CD4-positive, alpha-beta T cell treated with Interleukin-4 for 1 hour (primary cell): ENCODE results near the gene PLEKHA4.
A peak's percentile ranks its signal among the peaks of the same experiment; 100 is the strongest.
"Not testable (repeated sequence)": the region's sequence is repeated elsewhere in the genome, so short reads cannot be mapped to it uniquely, and the experiment has no call there.

Source experiments
- DNase-seq, 2 donors: peaks; one replicate each; pipeline ENCODE4 v3.0.0-alpha.2; 2020 to 2022

Gene PLEKHA4

DNA sequence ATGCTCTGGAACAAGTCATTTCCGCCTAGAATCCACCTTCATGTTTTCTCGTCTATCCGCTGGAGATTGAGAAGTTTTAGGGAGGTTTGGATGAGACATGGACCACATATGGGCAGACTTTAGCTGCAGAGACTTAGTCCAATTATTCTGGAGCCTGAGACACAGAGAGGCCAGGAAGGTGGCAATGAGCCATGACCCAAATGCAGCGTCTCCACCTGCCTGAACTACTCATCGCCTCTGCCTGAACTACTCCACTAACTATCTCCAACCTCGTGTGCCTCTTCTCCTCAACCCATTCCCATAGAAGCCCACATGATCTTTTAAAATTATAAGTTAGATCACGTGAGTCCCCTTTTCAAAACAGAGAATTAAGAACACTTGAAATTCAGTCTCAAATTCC is 5.6 kb downstream of the PLEKHA4 start:
- DNase-seq, result no peak

DNA sequence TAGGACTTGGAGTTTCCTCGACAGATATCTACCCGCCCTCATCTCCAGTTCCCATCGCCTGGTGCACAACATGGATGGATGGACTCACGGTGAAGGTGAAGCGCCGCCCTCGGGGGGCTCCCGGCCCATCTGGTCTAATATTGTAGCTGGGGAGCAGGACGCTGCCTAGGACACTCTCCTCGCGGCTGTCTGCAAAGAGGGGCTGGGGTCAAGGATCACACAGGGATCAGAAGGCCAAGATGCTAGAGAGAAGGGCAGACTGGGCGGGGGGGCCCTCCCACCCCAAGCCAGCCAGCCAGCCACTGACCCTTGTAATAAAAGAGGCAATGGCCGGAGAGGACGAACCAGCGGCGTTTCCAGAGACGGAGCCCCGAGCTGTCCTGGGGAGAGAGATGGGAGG is 7.1 kb downstream of the PLEKHA4 start:
- DNase-seq, result no peak

DNA sequence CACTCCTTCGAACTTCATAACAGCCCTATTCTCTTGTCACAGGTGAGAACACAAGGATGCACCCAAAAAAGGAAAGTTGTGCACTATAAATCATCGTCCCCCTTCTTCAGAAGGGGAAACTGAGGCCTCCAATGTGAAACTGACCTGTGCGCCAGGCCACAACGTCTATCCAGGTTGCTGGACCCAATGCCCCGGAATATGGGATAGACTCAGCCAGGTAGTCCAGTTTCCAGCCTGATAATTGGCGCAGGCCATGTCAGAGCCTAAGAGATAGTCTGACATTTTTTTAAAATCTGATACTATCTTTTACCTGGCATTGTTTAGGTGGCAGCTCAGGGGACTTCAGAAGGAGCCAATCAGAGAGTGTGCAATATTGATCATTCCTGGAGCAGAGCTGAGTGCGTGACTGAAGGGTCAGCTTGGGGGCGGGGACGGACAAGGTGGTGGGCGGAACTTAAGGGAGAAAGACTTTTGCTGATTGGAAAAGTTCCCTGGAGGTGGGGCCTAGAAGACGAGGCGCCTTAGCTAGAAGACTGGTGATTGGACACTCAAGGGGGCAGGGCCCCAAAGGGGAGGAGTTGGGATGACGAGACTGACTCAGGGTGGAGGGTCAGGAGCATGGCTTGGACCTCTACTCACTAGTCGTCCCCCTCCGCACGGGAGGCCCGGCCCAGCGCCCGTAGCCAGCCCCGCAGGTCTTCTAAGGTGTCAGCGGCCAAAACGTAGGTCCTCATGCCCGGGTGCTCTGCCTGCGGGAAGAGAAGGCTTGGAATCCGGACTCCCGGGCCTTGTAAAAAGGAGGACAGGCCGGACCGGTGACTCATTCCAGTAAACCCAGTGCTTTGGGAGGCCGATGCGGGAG is 8.5 kb downstream of the PLEKHA4 start:
- DNase-seq, result peak; percentile 26 to 57

DNA sequence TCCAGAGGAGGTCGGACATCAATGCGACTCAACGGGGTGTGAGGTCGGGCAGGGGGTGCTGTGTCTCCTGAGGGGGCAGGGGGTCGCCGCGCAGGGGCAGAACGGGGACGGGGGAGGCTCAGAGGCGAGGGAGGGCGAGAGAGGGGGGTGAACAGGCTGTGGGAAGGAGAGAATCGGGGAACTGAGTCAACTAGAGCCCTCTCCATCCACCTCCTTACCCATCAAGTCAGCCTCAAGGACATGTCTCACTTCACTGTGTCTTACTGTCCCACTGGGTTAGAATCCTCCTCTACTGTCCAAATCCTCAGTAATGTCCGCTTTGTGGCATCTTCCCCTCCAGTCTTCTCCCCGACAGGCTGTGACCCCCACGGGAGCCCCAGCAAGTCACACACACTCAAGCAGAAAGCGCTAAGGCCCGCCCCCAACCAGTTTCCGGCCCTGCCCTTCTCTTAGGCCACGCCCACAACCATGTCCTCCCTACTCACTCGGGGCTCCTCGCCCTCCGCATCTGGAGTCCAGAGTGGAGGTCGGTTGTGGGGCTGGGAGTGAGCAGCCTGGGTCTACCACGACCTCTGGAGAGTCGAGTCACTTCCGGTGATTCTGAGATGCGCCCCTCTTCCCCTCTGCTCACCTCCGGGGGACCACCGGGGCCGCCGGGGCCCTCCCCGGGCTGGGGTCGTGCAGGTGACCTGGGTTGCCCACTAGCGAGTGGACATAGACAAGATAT is 9.3 kb downstream of the PLEKHA4 start:
- peak; percentile 89 to 90 for DNase-seq

DNA sequence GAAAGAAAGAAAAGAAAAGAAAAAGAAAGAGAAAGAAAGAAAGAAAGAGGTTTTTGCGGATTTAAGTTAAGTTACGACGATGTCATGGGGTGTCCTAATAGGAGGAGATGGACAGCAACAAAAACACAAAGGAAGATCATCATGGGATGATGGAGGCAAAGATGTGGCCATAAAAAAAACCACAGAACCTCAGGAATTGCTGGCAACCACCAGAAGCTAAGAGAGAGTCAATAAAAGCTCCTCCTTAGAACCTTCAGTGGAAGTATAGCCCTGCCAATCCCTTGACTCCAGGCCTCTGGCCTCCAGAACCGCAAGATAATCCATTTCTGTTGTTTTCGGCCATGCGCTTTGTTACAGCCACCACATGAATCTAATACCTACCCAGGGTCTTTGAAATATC is 11.5 kb downstream of the PLEKHA4 start:
- no peak for DNase-seq

DNA sequence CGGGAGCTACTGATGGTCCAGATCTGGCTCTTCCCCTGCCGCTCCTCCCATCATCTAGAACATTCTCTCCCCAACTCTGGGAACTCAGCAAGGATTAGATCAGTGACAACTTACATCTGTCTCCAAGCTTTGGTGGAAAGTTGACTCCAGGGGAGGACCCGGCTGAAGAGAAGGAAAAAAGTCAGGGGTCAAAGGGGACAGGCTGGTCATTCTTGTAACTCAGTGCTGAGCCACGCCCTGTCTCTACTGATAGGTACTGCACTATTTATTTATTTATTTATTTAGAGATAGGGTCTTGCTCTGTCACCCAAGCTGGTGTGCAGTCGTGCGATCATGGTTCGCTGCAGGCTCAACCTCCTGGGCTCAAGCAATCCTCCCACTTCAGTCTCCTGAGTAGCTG is 14.3 kb downstream of the PLEKHA4 start:
- DNase-seq, result no peak

DNA sequence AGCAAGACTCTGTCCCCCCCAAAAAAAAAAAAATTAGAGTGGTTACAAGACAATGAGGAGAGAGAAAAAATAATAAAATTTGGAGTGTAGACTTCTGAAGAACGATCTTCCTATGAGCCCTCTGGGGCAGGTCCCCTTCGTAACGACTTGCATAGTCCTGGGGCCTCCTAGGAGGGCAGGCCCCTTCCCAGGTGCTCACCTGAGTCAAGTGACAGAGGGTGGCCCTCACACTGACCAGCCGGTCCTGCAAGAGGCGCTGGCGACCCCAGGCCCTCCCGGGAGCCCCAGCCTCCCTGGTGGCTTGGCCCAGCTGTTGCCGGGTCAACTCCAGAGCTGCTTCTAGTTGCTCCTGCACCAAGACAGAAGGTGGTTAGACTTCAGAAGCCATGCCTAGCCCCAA is 14.9 kb downstream of the PLEKHA4 start:
- DNase-seq, result no peak

DNA sequence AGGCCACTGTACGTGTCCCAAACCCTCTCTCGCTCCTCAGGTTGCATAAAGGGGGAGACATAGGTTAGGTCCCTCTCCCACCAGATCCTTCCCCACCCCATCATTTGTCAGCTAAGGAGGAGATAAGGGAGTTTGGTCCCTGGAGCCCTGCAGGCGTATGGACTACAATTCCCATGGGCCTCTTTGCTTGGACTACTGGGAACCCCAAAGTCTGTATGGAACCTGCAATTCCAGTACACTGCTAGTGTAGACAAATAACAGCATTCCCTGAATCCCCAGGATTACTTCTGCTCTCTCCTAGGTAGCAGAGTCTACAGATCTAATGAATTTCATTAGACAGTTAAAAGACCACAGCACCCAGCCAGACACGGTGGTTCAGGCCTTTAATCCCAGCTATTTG is 16.1 kb downstream of the PLEKHA4 start:
- DNase-seq, result no peak

DNA sequence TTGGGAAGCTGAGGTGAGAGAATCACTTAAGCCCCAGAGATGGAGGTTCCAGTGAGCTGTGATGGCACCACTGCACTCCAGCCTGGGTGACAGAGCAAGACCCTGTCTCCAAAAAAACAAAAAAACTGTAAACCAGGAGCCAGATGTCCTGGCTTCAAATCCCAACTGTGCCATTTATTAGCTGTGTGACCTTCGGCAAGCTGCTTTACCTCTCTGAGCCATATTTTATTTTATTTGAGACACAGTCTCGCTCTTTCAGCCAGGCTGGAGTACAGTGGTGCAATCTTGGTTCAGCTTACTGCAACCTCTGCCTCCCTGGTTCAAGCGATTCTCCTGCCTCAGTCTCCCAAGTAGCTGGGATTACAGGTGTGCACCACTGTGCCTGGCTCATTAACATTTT is 21.8 kb downstream of the PLEKHA4 start:
- DNase-seq, result not testable (repeated sequence)

DNA sequence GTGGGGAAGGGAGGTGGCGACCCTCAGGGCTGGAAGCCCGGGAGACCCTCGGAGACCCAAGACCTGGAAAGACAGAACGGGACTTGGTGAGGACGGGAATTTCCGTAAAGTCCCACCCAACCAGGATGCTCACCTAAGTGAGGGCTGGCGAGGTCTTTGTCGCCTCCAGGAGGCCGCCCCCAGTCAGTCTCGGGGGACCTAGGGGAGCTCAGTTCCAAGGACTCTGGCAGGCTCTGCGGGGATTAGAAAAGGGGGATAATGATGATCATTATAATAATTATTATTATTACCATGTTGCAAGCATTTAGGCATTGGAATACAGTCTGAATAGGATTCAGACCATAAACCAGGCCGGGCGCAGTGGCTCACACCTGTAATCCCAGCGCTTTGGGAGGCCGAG is 23.0 kb downstream of the PLEKHA4 start:
- DNase-seq, result no peak

DNA sequence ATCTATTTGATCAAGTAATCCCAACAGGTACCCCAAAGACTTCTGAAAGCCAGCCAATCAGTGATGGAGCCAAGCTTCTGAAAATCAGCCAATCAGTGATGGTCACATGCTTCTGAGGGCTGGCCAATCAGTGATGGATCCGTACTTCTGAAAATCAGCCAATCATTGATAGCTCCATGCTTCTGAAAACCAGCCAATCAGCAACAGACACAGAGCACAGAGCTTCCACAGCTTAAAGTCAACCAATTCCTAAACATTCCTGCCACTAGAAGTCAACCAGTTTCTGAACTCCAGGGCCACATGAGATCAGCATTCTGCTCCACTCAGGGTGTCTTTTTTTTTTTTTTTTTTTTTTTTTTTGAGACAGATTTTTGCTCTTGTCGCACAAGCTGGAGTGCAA is 23.9 kb downstream of the PLEKHA4 start:
- DNase-seq, result no peak

DNA sequence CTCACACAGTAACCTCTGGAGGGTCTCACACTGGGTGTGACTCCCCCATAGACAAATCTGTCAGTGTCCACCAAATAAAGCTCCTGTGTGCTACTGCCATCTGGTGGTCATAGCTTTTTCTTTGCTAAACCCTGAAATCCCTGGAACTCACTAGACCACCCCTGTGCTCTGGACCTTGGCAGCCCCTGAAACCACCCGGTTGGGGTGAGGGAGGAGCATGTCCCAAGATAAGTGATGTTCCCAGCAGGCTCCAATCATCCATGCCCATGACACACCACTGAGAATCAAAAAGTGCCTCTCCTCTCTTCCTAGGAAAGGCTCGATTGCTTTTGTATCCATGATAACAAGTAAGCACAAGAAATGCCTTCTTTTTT is 25.6 kb downstream of the PLEKHA4 start:
- DNase-seq, result peak; percentile 50 to 68

DNA sequence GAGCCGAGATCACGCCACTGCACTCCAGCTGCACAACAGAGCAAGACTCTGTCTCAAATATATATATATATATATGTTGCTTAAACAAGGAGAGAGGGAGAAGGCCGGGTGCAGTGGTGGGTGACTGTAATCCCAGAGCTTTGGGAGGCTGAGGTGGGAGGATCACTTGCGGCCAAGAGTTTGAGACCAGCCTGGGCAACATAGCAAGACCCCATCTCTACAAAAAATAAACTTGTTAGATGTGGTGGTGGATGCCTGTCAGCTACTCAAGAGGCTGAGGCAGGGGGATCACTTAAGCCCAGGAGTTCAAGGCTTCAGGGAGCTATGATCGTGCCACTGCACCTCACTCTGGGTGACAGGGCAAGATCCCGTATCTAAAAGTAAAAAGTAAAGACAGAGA is 26.8 kb downstream of the PLEKHA4 start:
- no peak for DNase-seq

DNA sequence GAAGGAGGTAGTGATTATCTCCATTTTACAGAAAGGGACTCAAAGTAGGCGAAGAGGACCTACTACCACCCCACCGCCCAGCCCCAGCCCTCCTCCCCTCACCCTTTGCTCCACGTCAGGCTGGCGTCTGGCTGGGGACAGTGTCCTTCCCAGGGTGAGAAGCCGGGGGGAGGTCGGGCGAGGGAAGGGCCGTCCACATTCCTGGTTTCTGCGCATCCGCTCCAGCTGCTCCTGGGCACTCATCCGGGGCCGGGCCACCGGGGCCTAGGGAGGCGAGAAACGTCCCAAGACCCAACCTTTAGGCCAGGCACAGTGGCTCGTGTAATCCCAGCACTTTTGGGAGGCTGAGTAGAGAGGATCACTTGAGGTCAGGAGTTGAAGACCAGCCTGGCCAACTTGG is 27.4 kb downstream of the PLEKHA4 start:
- no peak for DNase-seq

DNA sequence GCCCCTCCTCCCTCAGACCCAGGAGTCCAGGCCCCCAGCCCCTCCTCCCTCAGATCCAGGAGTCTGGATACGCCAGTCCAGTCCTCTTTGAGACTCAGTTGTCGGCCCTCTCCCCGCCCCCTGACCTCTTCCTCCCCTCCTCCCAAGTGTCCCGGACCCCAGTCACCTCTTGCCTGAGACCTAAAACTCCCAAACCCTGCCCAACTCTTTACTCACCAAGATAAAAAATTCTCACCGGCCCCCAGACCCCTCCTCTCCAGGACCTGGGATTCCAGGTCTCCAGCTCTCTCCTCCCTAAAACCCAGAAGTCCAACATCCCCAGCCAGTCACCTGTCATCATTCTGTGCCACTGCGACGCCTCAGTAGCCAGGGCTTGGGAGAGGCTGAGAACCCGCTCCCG is 30.7 kb downstream of the PLEKHA4 start:
- no peak for DNase-seq

DNA sequence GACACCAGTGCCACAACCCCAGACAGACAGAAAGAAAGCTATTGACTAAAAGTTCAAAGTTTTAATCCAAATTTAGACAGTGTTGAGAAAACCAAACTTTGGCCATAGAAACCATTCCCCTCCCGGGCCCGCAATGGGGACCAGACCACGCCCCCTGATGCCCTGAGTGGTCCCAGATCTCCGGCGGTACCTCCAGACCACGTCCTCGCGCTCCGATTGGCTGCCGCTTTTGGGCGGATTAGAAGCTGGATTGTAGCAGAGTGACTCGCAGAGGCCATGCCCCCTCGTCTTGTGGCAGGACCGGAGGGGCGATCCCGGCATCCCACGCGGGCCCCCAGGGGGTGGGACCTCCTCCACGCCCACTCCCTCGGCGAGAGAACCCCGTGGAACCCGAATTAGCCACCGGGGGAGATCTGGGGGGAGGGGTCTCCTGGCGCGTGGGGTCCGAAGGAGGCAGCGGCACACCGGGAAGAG is 31.3 kb downstream of the PLEKHA4 start:
- peak; percentile 85 to 89 for DNase-seq

DNA sequence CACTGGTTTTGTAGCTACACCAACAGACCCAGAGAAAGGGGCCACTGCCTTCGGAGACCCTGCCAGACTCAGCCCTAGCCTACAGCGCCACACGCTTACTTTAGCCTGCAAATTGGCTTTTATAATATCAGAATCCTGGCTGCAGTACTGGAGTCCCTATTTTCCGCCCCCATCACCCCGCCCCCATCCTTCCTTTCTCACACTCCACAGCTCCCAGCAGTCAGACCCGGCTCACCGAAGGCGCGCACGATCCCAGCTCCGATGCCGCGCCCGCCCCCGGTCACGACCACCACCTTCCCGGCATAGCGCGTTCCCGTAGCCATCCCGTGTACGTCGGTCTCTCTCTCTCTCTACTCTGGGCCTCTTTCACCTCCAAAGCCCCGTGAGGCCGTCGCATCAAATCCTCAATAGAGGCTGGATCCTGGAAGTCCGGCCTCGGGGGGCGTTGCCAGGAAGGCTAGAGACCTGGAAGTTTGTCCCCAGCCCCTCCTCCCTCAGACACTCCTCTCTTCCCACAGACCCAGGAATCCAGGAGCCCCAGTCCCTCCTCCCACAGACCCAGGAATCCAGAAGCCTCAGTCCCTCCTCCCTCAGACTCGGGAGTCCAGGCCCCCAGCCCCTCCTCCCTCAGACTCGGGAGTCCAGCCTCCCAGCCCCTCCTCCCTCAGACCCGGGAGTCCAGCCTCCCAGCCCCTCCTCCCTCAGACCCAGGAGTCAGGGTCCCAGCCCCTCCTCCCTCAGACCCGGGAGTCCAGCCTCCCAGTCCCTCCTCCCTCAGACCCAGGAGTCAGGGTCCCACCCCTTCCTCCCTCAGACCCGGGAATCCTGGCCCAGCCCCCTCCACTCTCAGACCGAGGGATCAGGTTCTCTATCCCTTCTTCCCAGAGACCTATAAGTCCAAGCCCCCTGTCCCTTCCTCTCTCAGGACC is 32.1 kb downstream of the PLEKHA4 start, which contains the start of gene HSD17B14:
TSS of gene HSD17B14 (minus strand) at position 403 of the 929 bp plus-strand sequence. CDS start at position 323, 80 bp downstream.
- no peak for DNase-seq

DNA sequence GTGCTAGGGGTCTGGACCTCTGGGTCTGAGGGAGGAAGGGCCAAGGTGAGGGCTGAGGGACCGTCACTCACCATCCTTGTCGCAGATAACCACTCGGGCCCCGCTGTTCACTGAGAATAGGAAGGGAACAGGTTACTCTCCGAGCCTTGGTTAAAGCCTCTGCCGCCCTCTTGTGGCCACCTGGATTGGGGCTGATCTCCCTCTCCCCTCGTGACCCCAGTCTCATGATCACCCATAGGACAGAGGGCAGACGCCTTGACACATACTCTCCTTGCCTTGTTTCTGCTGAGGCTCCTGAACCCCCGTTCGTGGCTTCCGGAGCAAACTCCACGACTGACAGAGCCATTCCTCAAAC is 32.7 kb downstream of the PLEKHA4 start:
- peak; percentile 93 for DNase-seq

DNA sequence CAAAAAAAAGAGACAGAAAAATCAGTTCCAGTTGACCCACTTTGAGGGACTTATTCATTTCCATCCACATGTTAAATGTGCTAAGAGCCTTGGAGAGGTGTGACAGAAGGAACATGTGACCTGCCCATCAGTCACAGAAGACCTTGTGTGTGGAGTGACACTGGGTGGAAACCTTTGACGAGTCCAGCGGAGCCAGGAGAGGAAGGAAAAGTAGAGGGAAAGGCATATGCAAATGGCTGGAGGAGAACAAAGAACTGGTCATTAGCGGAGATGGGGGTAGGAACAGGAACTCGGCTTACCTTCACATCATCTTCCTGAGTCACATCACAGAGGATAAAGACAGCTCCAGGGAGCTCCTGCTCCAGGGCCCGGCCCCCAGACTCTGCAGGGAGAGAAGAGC is 34.4 kb downstream of the PLEKHA4 start:
- DNase-seq, result no peak

DNA sequence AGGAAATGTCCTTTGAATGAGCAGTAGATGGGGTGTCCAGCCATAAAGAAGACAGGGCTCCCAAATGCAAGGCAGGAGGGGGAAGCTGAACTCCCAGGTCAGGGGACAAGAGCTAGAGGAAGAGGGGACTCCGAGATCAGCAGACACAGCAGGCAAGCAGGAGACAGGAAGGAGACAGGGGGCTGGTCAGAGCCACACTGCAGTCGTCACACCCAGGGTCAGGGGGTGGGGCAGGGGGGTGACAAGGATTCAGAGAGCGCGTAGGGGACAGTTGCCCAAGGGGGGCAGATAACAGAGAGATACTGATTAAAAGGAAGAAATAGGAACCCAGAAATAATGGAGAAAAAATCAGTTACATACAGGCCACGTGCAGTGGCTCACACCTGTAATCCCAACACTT is 35.4 kb downstream of the PLEKHA4 start:
- DNase-seq, result no peak

DNA sequence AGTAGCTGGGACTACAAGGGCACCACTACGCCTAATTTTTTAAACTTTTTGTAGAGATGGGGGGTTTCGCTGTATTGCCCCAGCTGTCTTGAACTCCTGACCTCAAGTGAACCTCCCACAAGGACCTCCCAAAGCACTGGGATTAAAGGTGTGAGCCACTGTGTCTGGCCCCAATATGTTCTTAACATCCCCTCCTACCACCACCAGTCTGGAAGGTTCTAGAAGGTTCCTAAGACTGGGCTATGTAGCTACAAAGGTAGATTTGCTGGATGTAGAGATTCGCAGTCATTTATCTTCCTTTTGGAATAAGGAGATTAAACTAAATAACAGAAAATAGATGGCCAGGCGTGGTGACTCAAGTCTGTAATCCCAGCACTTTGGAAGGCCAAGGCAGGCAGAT is 37.5 kb downstream of the PLEKHA4 start:
- no peak for DNase-seq

DNA sequence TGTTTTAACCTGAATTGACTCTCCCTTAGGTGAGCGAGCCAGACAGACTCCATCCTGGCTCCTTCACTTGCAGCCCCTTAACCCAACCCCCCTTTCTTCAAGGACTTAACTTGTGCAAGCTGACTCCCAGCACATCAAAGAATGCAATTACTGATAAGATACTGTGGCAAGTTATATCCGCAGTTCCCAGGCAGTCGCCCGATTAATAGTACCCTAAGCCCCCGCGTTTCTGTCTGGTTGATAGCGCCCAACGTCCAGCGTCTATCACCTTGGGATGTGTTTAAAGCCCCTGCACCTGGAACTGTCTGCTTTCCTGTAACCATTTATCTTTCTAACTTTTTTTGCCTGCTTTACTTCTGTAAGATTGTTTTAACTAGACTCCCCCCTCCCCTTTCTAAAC is 38.3 kb downstream of the PLEKHA4 start:
- no peak for DNase-seq

DNA sequence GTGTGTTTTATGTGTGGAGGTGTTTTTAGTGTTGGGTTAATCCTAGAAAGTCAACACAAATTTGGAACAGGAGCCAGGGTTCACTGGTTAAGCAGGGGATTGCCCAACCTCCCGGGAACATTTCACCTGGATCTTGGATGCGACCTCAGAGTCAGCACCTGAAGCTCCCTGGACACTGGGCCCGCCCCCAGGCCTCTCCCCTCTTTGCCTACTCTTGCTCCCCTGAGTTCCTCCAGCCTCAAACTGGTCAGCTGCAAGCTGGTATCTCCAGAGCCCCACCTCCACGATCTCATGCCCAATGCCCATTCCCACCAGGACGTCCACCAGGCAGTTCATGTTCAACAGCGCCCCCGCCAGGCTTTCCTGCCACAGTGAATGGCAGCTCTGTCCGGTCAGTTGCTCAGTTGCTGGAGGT is 41.8 kb downstream of the PLEKHA4 start:
- DNase-seq, result no peak
